MG63 (cell line): ENCODE data around the gene ETV5. TPM values are rescaled to one million over a fixed set of nuclear protein-coding genes. Genes with fewer than 3 reads are reported as not detected.
A peak's percentile ranks its signal among the peaks of the same experiment; 100 is the strongest.

Experiments
- DNase-seq: peaks from one replicate; pipeline ENCODE4 v3.0.0-alpha.2; 2020
- H3K27me3 ChIP-seq: fragments of 250-450 bp; sonication (Bioruptor Pico); 2 replicates; pipeline ENCODE4 v1.5.1; 2020; ENCODE audit warnings: mild to moderate bottlenecking, moderate library complexity
- H3K36me3 ChIP-seq: fragments of 250-450 bp; sonication (Bioruptor Pico); 2 replicates; pipeline ENCODE4 v1.5.1; 2020; ENCODE audit warnings: mild to moderate bottlenecking, moderate library complexity
- H3K4me3 ChIP-seq: fragments of 250-450 bp; sonication (Bioruptor Pico); 2 replicates; pipeline ENCODE4 v1.5.1; 2020; ENCODE audit warnings: mild to moderate bottlenecking, moderate library complexity
- H3K9me3 ChIP-seq: fragments of 250-450 bp; sonication (Bioruptor Pico); 2 replicates; pipeline ENCODE4 v1.5.1; 2020; ENCODE audit warnings: mild to moderate bottlenecking, moderate library complexity
- total RNA-seq: library from RNA; depleted of rRNA; stranded (reverse); fragments of >200 nt; shearing (Covaris generic); gene quantifications from 2 replicates; pipeline ENCODE4 v1.2.3, GENCODE V29; 2014; ENCODE audit warnings: low replicate concordance

The ETV5 gene
- total RNA-seq, 1 experiment from 2014 or later = 36.4 TPM

DNA sequence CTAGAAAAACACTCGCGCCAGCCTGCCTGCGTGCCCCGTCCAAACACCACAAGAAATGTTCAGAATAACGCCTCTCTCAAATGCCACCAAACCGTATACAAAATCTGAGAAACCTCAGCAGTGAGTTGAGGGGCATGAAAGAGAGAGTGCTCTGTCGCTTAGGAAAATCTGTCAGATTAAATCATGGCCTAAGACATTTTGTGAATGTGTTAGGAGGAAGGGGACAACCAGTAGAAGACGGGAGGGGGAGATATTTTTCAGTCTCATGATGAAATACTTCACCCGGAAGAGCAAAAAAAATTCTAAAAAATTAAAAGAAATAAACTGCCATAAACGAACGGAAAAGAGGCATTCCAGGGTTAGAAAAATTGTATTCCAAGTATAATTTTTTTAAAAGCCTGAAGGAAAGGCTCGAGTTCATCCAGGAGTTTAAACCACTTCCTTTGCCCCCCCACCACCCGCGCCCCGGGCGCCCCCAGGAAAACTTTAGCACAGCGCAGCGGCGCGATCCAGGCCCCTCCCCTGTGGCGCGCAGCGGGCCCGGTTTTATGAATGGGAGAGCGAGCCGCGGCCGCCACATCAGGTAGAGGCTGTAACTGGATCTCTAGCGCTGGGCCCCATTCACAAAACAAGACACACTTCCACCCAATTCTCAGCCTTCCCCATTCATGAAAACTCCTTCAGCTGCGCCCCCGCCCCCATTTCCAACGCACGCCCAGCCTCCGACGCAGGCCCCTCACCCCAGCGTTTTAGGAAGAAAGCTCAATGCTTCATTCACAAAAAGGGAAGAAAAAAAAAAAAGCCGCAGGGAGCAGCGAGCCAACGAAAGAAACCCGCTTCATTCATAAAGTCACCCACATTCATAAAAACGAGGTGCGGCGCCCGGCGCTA is 1.4 kb downstream of the ETV5 start:
- DNase-seq = peak; percentile 84
- Histone ChIP-seq H3K36me3 (peaks cover 23% of the 10 kb centered on the region), H3K4me3 (peak overlapping the region; percentile 80), H3K9me3 (no peaks in the 10 kb centered on the region), H3K27me3 (no peaks in the 10 kb centered on the region)

DNA sequence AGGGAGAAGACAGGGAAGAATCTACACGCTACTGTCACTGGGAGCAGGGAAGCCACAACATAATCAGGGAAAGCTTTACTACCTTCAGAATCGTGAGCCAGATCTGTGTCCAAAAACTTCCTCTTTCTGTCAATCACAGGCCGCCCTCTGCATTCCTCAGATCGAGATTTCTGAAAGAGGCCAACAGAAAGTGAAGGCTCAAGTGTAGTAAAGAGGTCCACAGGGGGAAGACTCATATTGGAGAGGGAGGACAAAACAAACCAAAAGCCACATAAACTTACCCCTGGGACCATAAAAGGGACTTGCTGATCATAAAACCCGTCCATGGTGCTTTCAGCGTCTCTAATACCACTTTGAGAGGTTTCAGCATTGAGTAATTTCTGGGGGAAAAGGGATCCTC is 3.3 kb downstream of the ETV5 start:
- H3K4me3 ChIP-seq = no peak overlapping the region
- H3K27me3 ChIP-seq = no peaks in the 10 kb centered on the region
- H3K36me3 ChIP-seq = peaks cover 36% of the 10 kb centered on the region
- no peaks in the 10 kb centered on the region for H3K9me3 ChIP-seq
- DNase-seq = no peak

DNA sequence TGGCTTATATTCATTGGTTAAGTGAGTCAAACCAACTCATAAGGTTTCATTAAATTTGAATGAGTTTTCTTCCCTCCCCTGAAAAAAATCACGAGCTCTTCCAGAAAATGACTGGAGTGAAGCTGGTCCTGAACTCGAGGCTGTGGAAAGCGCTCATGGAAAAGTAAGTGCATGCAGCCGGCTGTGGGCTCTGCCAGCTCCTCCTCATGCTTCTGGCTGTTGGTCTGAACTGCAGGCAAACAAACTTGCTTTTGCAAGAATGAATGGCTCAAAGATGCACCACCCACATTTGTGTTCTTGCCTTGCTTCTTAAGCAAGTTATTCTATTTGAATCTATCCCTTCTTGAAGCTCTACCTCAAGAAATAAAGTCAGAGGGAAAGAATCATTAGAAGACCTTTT is 6.2 kb downstream of the ETV5 start:
- H3K4me3 ChIP-seq = no peak overlapping the region
- no peaks in the 10 kb centered on the region for H3K27me3 ChIP-seq
- H3K36me3 ChIP-seq = peaks cover 42% of the 10 kb centered on the region
- no peaks in the 10 kb centered on the region for H3K9me3 ChIP-seq
- peak; percentile 37 for DNase-seq

DNA sequence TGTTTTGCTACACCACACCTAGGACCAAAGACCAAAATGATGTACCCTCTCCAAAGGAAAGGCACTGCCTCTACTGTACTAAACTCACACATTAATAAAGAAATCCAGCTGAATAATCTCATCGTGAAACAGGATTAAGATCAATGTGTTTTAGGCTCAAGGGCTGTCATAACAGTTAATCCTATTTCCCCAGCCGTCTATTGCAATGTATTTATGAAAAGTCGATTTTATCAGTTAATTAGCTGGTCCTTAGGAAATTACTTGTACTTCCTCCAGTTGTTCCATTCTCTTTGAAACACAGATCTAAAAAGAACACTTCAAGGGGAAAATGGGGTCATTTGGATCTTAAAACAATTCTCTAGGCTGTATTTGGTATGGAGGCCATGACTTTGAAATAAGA is 8.5 kb downstream of the ETV5 start:
- DNase-seq = no peak
- H3K27me3 ChIP-seq = no peaks in the 10 kb centered on the region
- H3K9me3 ChIP-seq = no peaks in the 10 kb centered on the region
- H3K4me3 ChIP-seq = no peak overlapping the region
- H3K36me3 ChIP-seq = peaks cover 45% of the 10 kb centered on the region

- Histone ChIP-seq H3K4me3 (no peak overlapping the region), H3K36me3 (peaks cover 43% of the 10 kb centered on the region), H3K9me3 (no peaks in the 10 kb centered on the region), H3K27me3 (no peaks in the 10 kb centered on the region)
- peak; percentile 84 for DNase-seq
Observed at GRCh38 chr3:186099178-186099577, 9.7 kb downstream of the ETV5 start.

- Histone ChIP-seq H3K36me3 (peaks cover 41% of the 10 kb centered on the region), H3K27me3 (no peaks in the 10 kb centered on the region), H3K4me3 (no peak overlapping the region), H3K9me3 (no peaks in the 10 kb centered on the region)
- no peak for DNase-seq
Observed at GRCh38 chr3:186098740-186099139, 10.1 kb downstream of the ETV5 start.

GRCh38 chr3:186097663-186098451 is 11.0 kb downstream of the ETV5 start:
- DNase-seq = peak; percentile 80
- no peaks in the 10 kb centered on the region for H3K27me3 ChIP-seq
- H3K36me3 ChIP-seq = peaks cover 45% of the 10 kb centered on the region
- H3K9me3 ChIP-seq = no peaks in the 10 kb centered on the region
- peak overlapping the region; percentile 29 for H3K4me3 ChIP-seq

DNA sequence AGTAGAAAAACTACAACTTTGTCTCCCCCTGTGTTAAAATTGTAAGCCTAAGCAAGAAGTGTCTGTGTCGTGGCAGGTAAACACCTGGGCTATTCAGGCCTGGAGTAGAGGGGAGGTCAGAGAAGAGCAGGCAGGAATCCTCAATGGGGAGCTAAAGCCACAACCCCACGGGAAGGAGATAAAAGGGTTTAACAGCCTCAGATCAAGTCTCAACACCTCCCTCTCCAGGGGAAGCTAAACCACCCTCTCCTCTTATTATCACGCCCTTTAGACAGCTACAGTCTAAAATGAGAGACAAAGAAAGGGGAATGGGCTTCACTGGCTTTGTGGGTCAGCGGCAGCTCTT is 11.6 kb downstream of the ETV5 start:
- DNase-seq = no peak
- H3K27me3 ChIP-seq = no peaks in the 10 kb centered on the region
- no peaks in the 10 kb centered on the region for H3K9me3 ChIP-seq
- H3K4me3 ChIP-seq = no peak overlapping the region
- H3K36me3 ChIP-seq = peaks cover 44% of the 10 kb centered on the region

GRCh38 chr3:186096290-186096689 is 12.6 kb downstream of the ETV5 start:
- Histone ChIP-seq H3K27me3 (no peaks in the 10 kb centered on the region), H3K9me3 (no peaks in the 10 kb centered on the region), H3K36me3 (peaks cover 45% of the 10 kb centered on the region), H3K4me3 (no peak overlapping the region)
- no peak for DNase-seq

GRCh38 chr3:186095561-186096081 is 13.3 kb downstream of the ETV5 start:
- Histone ChIP-seq H3K36me3 (peaks cover 46% of the 10 kb centered on the region), H3K27me3 (no peaks in the 10 kb centered on the region), H3K4me3 (no peak overlapping the region), H3K9me3 (no peaks in the 10 kb centered on the region)
- no peak for DNase-seq

GRCh38 chr3:186094696-186095425 is 14.0 kb downstream of the ETV5 start:
- no peak for DNase-seq
- no peaks in the 10 kb centered on the region for H3K27me3 ChIP-seq
- H3K9me3 ChIP-seq = no peaks in the 10 kb centered on the region
- H3K4me3 ChIP-seq = no peak overlapping the region
- H3K36me3 ChIP-seq = peaks cover 43% of the 10 kb centered on the region

DNA sequence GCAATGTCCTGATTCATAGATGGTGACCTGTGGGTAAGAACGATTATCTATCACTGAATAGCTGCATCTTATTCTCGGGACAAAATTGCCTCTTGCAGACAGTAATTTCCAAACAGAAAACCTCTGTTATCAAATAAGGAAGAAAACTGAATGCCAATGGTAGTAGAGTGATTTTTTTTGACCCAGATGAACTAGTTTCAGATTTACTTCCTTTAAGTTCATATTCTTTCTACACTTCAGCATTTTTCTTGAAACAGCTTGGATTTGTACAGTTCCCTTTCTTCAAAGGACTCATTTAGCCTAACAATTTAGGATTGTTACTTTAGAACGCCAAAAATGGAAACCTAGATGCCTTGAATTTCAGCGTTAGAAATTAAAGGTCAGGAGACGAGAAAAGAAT is 14.6 kb downstream of the ETV5 start:
- no peaks in the 10 kb centered on the region for H3K9me3 ChIP-seq
- no peak overlapping the region for H3K4me3 ChIP-seq
- peaks cover 49% of the 10 kb centered on the region for H3K36me3 ChIP-seq
- DNase-seq = no peak
- H3K27me3 ChIP-seq = no peaks in the 10 kb centered on the region

- H3K27me3 ChIP-seq = no peaks in the 10 kb centered on the region
- no peaks in the 10 kb centered on the region for H3K9me3 ChIP-seq
- H3K36me3 ChIP-seq = peaks cover 58% of the 10 kb centered on the region
- no peak for DNase-seq
- H3K4me3 ChIP-seq = no peak overlapping the region
Observed at GRCh38 chr3:186093271-186093900, 15.5 kb downstream of the ETV5 start.

DNA sequence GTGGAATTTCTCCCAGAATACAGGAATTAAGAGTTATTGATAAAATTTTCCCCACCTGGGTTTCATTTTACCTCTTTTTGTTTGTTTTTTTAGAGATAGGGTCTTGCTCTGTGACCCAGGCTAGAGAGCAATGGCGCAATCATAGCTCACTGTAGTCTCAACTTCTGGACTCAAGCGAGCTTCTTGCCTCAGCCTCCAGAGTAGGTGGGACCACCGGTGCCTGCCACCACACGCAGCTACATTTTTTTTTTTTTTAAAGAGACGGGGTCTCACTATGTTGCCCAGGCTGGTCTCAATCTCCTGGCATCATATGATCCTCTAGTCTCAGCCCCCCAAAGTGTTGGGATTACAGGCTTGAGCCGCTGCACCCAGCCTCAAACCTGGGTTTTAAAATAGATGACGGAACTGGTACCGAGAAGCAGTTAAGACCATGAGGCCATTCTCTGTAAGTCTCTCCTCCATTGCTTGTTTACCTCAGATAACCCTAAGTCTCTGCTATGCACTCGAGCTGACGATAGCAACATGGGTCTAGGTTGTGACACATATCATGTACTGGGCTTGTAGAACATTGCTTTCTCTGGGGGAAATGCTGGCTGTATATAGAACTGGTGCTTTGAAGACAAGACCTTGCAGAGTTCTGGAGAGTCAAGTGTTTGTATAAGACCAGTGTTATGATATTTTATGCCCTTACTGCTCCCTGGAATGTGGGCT is 16.4 kb downstream of the ETV5 start:
- H3K4me3 ChIP-seq = no peak overlapping the region
- no peak for DNase-seq
- no peaks in the 10 kb centered on the region for H3K9me3 ChIP-seq
- peaks cover 62% of the 10 kb centered on the region for H3K36me3 ChIP-seq
- H3K27me3 ChIP-seq = no peaks in the 10 kb centered on the region

- no peak overlapping the region for H3K4me3 ChIP-seq
- no peaks in the 10 kb centered on the region for H3K9me3 ChIP-seq
- no peaks in the 10 kb centered on the region for H3K27me3 ChIP-seq
- H3K36me3 ChIP-seq = peaks cover 64% of the 10 kb centered on the region
- no peak for DNase-seq
Observed at GRCh38 chr3:186090901-186091300, 18.0 kb downstream of the ETV5 start.

GRCh38 chr3:186088335-186088734 is 20.6 kb downstream of the ETV5 start:
- H3K4me3 ChIP-seq = no peak overlapping the region
- H3K27me3 ChIP-seq = no peaks in the 10 kb centered on the region
- H3K36me3 ChIP-seq = peaks cover 55% of the 10 kb centered on the region
- no peak for DNase-seq
- no peaks in the 10 kb centered on the region for H3K9me3 ChIP-seq
